H1 (cell line): ENCODE data around the gene STAMBP. TPM values are rescaled to one million over a fixed set of nuclear protein-coding genes. Genes with fewer than 3 reads are reported as not detected.

Experiments used
- CTCF ChIA-PET: fragments of 300-600 bp; sonication (Branson Sonifier 250); formaldehyde crosslinking; loops from one replicate; lab custom pipeline; 2021; ENCODE audit not compliant: partially characterized antibody; lab: Charles Lee
- POLR2A ChIA-PET: fragments of 300-600 bp; sonication (Branson Sonifier 250); formaldehyde crosslinking; loops from one replicate; lab custom pipeline; 2021; ENCODE audit warnings: inconsistent platforms; ENCODE audit not compliant: partially characterized antibody; lab: Charles Lee
- DNase-seq, 2 experiments: peaks; one replicate each; pipeline versions ENCODE4 v3.0.0 to v3.0.0-alpha.2; 2010 to 2022; ENCODE audit warnings: low spot score in 2 of 2, low read depth in 1 of 2, mixed read lengths in 1 of 2
- FAIRE-seq: peaks from 2 replicates; lab custom pipeline; 2011; peaks lifted over from hg19 to GRCh38; lab: Jason Lieb, UNC
- H2AFZ ChIP-seq: 2 replicates; pipeline ENCODE4 v1.8.1; 2012; ENCODE audit warnings: low read length, inconsistent platforms
- H2AK5ac ChIP-seq: 2 replicates; pipeline ENCODE4 v1.6.1; 2013; ENCODE audit warnings: low read depth, low read length
- H2BK120ac ChIP-seq: replicated peaks from 2 replicates; pipeline ENCODE3; 2013; ENCODE audit warnings: low read depth, low read length, inconsistent platforms
- H2BK12ac ChIP-seq: 2 replicates; pipeline ENCODE4 v1.6.1; 2013; ENCODE audit warnings: low read depth, low read length
- H2BK15ac ChIP-seq: 2 replicates; pipeline ENCODE4 v1.6.1; 2013; ENCODE audit warnings: low read length
- H2BK20ac ChIP-seq: 2 replicates; pipeline ENCODE4 v1.6.1; 2013; ENCODE audit warnings: low read length
- H2BK5ac ChIP-seq: 2 replicates; pipeline ENCODE4 v1.6.1; 2013; ENCODE audit warnings: low read depth, low read length
- H3K14ac ChIP-seq: 2 replicates; pipeline ENCODE4 v1.6.1; 2013; ENCODE audit warnings: inconsistent platforms; ENCODE audit not compliant: insufficient read length
- H3K18ac ChIP-seq: 2 replicates; pipeline ENCODE4 v1.6.1; 2013; ENCODE audit warnings: low read length; ENCODE audit errors: extremely low read depth
- H3K23ac ChIP-seq: 2 replicates; pipeline ENCODE4 v1.6.1; 2013; ENCODE audit warnings: inconsistent platforms; ENCODE audit not compliant: insufficient read length
- H3K23me2 ChIP-seq: 2 replicates; pipeline ENCODE4 v1.6.1; 2013; ENCODE audit warnings: low read depth, low read length
- H3K27ac ChIP-seq: 2 replicates; pipeline ENCODE4 v1.6.1; 2011; ENCODE audit warnings: low read depth, low read length, inconsistent platforms
- H3K27me3 ChIP-seq, 4 experiments: replicated peaks in 1 of 4; 1 replicate in 1 of 4; 2 replicates in 3 of 4; pipeline versions ENCODE4 v1.6.1 to v1.8.1; 2011 to 2013; ENCODE audit warnings: low read length in 3 of 4, mild to moderate bottlenecking in 3 of 4, inconsistent platforms in 2 of 4, mixed read lengths in 2 of 4, moderate library complexity in 1 of 4; ENCODE audit not compliant: control insufficient read depth in 3 of 4, insufficient read depth in 3 of 4; ENCODE audit errors: extremely low read depth in 1 of 4
- H3K36me3 ChIP-seq, 4 experiments: 2 replicates each; pipeline versions ENCODE4 v1.6.1 to v1.8.1; 2011 to 2013; ENCODE audit warnings: mild to moderate bottlenecking in 4 of 4, low read length in 3 of 4, moderate library complexity in 2 of 4, control low read depth in 1 of 4, inconsistent platforms in 1 of 4; ENCODE audit not compliant: insufficient read depth in 4 of 4, control insufficient read depth in 2 of 4
- H3K4ac ChIP-seq: replicated peaks from 2 replicates; pipeline ENCODE3; 2013; ENCODE audit warnings: low read length, low read depth, mixed read lengths, inconsistent platforms; ENCODE audit not compliant: insufficient read length
- H3K4me1 ChIP-seq, 4 experiments: replicated peaks in 1 of 4; 1 replicate in 1 of 4; 2 replicates in 3 of 4; pipeline versions ENCODE4 v1.6.1 to v1.8.1; 2011 to 2013; ENCODE audit warnings: low read length in 3 of 4, inconsistent platforms in 2 of 4, mixed read lengths in 1 of 4; ENCODE audit not compliant: insufficient read depth in 4 of 4, control insufficient read depth in 3 of 4
- H3K4me2 ChIP-seq, 2 experiments: 2 replicates each; pipeline versions ENCODE4 v1.6.1 to v1.8.1; 2011 to 2013; ENCODE audit warnings: low read depth in 2 of 2, low read length in 2 of 2, control low read depth in 1 of 2, inconsistent platforms in 1 of 2, mild to moderate bottlenecking in 1 of 2; ENCODE audit not compliant: insufficient read depth in 1 of 2
- H3K4me3 ChIP-seq, 4 experiments: fragments of 200-600, 300-600 bp in 1 of 4; sonication (generic), shearing (Covaris generic), sonication (Bioruptor Twin) in 1 of 4; 2 replicates each; pipeline versions ENCODE4 v1.5.1 to v1.8.1; 2011 to 2016; ENCODE audit warnings: low read length in 4 of 4, low read depth in 3 of 4, control low read depth in 2 of 4, inconsistent platforms in 2 of 4, mild to moderate bottlenecking in 2 of 4, mixed read lengths in 1 of 4, moderate library complexity in 1 of 4; ENCODE audit not compliant: insufficient read depth in 2 of 4; ENCODE audit errors: extremely low read depth in 1 of 4
- H3K56ac ChIP-seq: replicated peaks from 2 replicates; pipeline ENCODE3; 2013; ENCODE audit warnings: low read depth, mild to moderate bottlenecking, mixed read lengths, low read length, inconsistent platforms; ENCODE audit not compliant: insufficient read length
- H3K79me1 ChIP-seq: 2 replicates; pipeline ENCODE4 v1.6.1; 2013; ENCODE audit warnings: low read depth, low read length, control low read depth
- H3K79me2 ChIP-seq, 2 experiments: 2 replicates each; pipeline versions ENCODE4 v1.6.1 to v1.8.1; 2012 to 2013; ENCODE audit warnings: low read length in 2 of 2, mild to moderate bottlenecking in 2 of 2, inconsistent platforms in 1 of 2; ENCODE audit not compliant: insufficient read depth in 2 of 2, control insufficient read depth in 1 of 2
- H3K9ac ChIP-seq, 4 experiments: replicated peaks in 1 of 4; 1 replicate in 1 of 4; 2 replicates in 3 of 4; pipeline versions ENCODE4 v1.6.1 to v1.8.1; 2011 to 2013; ENCODE audit warnings: low read depth in 3 of 4, low read length in 3 of 4, control low read depth in 2 of 4, mild to moderate bottlenecking in 2 of 4, moderate library complexity in 2 of 4, inconsistent platforms in 1 of 4; ENCODE audit errors: extremely low read depth in 1 of 4
- H3K9me3 ChIP-seq, 2 experiments: 2 replicates each; pipeline versions ENCODE4 v1.6.1 to v1.8.1; 2012 to 2013; ENCODE audit warnings: mild to moderate bottlenecking in 2 of 2, moderate library complexity in 2 of 2, control low read depth in 1 of 2, inconsistent platforms in 1 of 2, low read depth in 1 of 2, low read length in 1 of 2, mixed read lengths in 1 of 2; ENCODE audit not compliant: insufficient read depth in 2 of 2
- H4K20me1 ChIP-seq, 2 experiments: replicated peaks in 1 of 2; 2 replicates each; pipeline versions ENCODE3 to v1.8.1; 2011 to 2013; ENCODE audit warnings: inconsistent platforms in 2 of 2, low read length in 2 of 2, mild to moderate bottlenecking in 1 of 2; ENCODE audit not compliant: insufficient read depth in 2 of 2, control insufficient read depth in 1 of 2
- H4K5ac ChIP-seq: 2 replicates; pipeline ENCODE4 v1.6.1; 2013; ENCODE audit warnings: low read length, low read depth, mixed read lengths, inconsistent platforms; ENCODE audit not compliant: insufficient read length
- H4K8ac ChIP-seq: 2 replicates; pipeline ENCODE4 v1.8.0; 2013; ENCODE audit warnings: mild to moderate bottlenecking, moderate library complexity, low read length, inconsistent platforms; ENCODE audit not compliant: insufficient read depth; ENCODE audit errors: extremely low read depth
- H4K91ac ChIP-seq: replicated peaks from 2 replicates; pipeline ENCODE3; 2013; ENCODE audit warnings: low read length, mixed read lengths, inconsistent platforms; ENCODE audit not compliant: insufficient read length
- BACH1 ChIP-seq: IDR thresholded peaks from 2 replicates; pipeline ENCODE4 v1.6.1; 2012; ENCODE audit warnings: low read length, improper control_type of control experiment
- CBX8 ChIP-seq: fragments of 300-800, 300-1000 bp; sonication (generic); IDR thresholded peaks from 2 replicates; pipeline ENCODE4 v1.7.1; 2016; ENCODE audit warnings: low read depth, low read length, borderline replicate concordance
- CHD2 ChIP-seq: IDR thresholded peaks from 2 replicates; pipeline ENCODE4 v1.6.1; 2012; ENCODE audit warnings: low read length, improper control_type of control experiment
- CREB1 ChIP-seq: IDR thresholded peaks from 2 replicates; pipeline ENCODE4 v1.6.1; 2012; ENCODE audit warnings: inconsistent platforms
- E2F6 ChIP-seq: IDR thresholded peaks from 2 replicates; pipeline ENCODE4 v1.6.1; 2012; ENCODE audit warnings: inconsistent platforms
- FOSL1 ChIP-seq: IDR thresholded peaks from 2 replicates; pipeline ENCODE4 v1.6.1; 2011; ENCODE audit warnings: mild to moderate bottlenecking, low read depth, low read length, moderate library complexity; ENCODE audit not compliant: insufficient read depth
- HDAC6 ChIP-seq: IDR thresholded peaks from one replicate; pipeline ENCODE4 v1.7.1; 2012; ENCODE audit warnings: low read depth, mild to moderate bottlenecking, inconsistent platforms, low read length, moderate library complexity
- KDM1A ChIP-seq: fragments of 200-600, 300-600 bp; sonication (generic); IDR thresholded peaks from 2 replicates; pipeline ENCODE4 v1.7.1; 2016; ENCODE audit warnings: mild to moderate bottlenecking, low read length, borderline replicate concordance
- KDM5A ChIP-seq: fragments of 200-600 bp; IDR thresholded peaks from 2 replicates; pipeline ENCODE4 v1.7.1; 2012; ENCODE audit warnings: mild to moderate bottlenecking, low read length, inconsistent platforms, mixed read lengths
- NRF1 ChIP-seq: IDR thresholded peaks from 2 replicates; pipeline ENCODE4 v1.6.1; 2011; ENCODE audit warnings: mild to moderate bottlenecking, low read depth, low read length, improper control_type of control experiment
- RFX5 ChIP-seq: IDR thresholded peaks from 2 replicates; pipeline ENCODE4 v1.6.1; 2011; ENCODE audit warnings: low read depth, low read length, improper control_type of control experiment, borderline replicate concordance
- SAP30 ChIP-seq: fragments of 300-600 bp; sonication (generic); IDR thresholded peaks from 2 replicates; pipeline ENCODE4 v1.7.1; 2012; ENCODE audit warnings: low read length, moderate library complexity, mild to moderate bottlenecking, inconsistent platforms; ENCODE audit not compliant: insufficient read depth, insufficient replicate concordance
- SIN3A ChIP-seq, 2 experiments: IDR thresholded peaks in 1 of 2; conservative IDR thresholded peaks in 1 of 2; 2 replicates each; pipeline ENCODE4 v1.6.1; 2011 to 2012; ENCODE audit warnings: low read length in 2 of 2, improper control_type of control experiment in 1 of 2, low read depth in 1 of 2, mild to moderate bottlenecking in 1 of 2
- SIX5 ChIP-seq: IDR thresholded peaks from 2 replicates; pipeline ENCODE4 v1.6.1; 2011; ENCODE audit warnings: mild to moderate bottlenecking, low read depth, low read length
- SRF ChIP-seq: IDR thresholded peaks from 2 replicates; pipeline ENCODE4 v1.6.1; 2011; ENCODE audit warnings: mild to moderate bottlenecking, low read depth, low read length, moderate library complexity
- WGBS, 2 experiments: shearing (Covaris generic) in 1 of 2; methylation state at CpG; one replicate each; pipeline versions ENCODE4 v1.1.6 to v1.1.7; 2013 to 2015; ENCODE audit warnings: low lambda C conversion rate in 2 of 2, mixed read lengths in 2 of 2, inconsistent platforms in 1 of 2, low coverage in 1 of 2, missing lambda C conversion rate in 1 of 2; ENCODE audit not compliant: insufficient replicate concordance in 2 of 2, insufficient coverage in 1 of 2, insufficient read length in 1 of 2; ENCODE audit errors: extremely low coverage in 1 of 2, missing lambda C conversion rate in 1 of 2; 5-methylcytosine and 5-hydroxymethylcytosine counted together
- polyA plus RNA-seq, 7 experiments: library from polyadenylated mRNA; depleted of rRNA in 3 of 7; stranded (reverse) in 5 of 7; unstranded in 2 of 7; fragments of >200 nt in 5 of 7; fragments of 200-250 nt in 2 of 7; gene quantifications; 1 replicate in 5 of 7; 2 replicates in 1 of 7; 4 replicates in 1 of 7; pipeline versions ENCODE4 v1.2.1 to v1.2.3, GENCODE V29; 2011 to 2013; ENCODE audit warnings: missing spikeins in 2 of 7, mixed read lengths in 2 of 7
- total RNA-seq: library from RNA; stranded (reverse); fragmentation: NEBNext Ultra II Directional; extraction: Animal tissue kit (Norgen Biotek cat#: 25700); gene quantifications from 2 replicates; pipeline ENCODE4 v1.2.1, GENCODE V29; 2021

STAMBP gene
- total and polyA plus RNA-seq, 2 of the 8 experiments (the other 6 are each of a cell fraction or from before 2014, with no cell fraction given) = 35.8 to 49.7 TPM

GRCh38 chr2:73901143-73901542 lies 72.4 kb downstream of the STAMBP start:
- H2BK12ac ChIP-seq = no peak overlapping the region
- H4K91ac ChIP-seq = no peak overlapping the region
- H3K9ac ChIP-seq = no peak overlapping the region
- no peak overlapping the region for H2AK5ac ChIP-seq
- H2BK120ac ChIP-seq = no peak overlapping the region
- no peak overlapping the region for H2BK5ac ChIP-seq
- ChIA-PET CTCF (interaction anchor here (1.2 kb wide), 1 partner anchor 9 kb away, joined by 3 read pairs; no protein-coding TSS in a partner anchor), POLR2A (no interaction called here)
- H3K9me3 ChIP-seq = no peaks in the 10 kb centered on the region
- 81% methylated on average over 10 of the region's 10 CpGs; no CpG with 5 or more reads in 1 of the 2 experiments for WGBS, 2 experiments
- H3K23me2 ChIP-seq = no peaks in the 10 kb centered on the region; the same call in 1 of the 2 replicates
- no peak overlapping the region for H3K4me3 ChIP-seq
- no peaks in the 10 kb centered on the region for H3K36me3 ChIP-seq
- H3K79me2 ChIP-seq = no peaks in the 10 kb centered on the region
- no peaks in the 10 kb centered on the region for H3K79me1 ChIP-seq
- H4K8ac ChIP-seq = no peak overlapping the region
- H3K56ac ChIP-seq = no peak overlapping the region
- H2BK15ac ChIP-seq = no peak overlapping the region
- H3K4me2 ChIP-seq = no peak overlapping the region
- FAIRE-seq = no peak
- no peak overlapping the region for H3K14ac ChIP-seq
- H3K18ac ChIP-seq = no peak overlapping the region
- no peak overlapping the region for H4K5ac ChIP-seq
- no peaks in the 10 kb centered on the region for H3K4me1 ChIP-seq
- H2BK20ac ChIP-seq = no peak overlapping the region
- no peak overlapping the region for H3K4ac ChIP-seq
- no peak for DNase-seq
- no peak overlapping the region for H2AFZ ChIP-seq
- no peaks in the 10 kb centered on the region for H3K27me3 ChIP-seq
- no peak overlapping the region for H3K23ac ChIP-seq
- H3K27ac ChIP-seq = no peak overlapping the region
- no peaks in the 10 kb centered on the region for H4K20me1 ChIP-seq
- TF ChIP-seq SRF (no peak), SAP30 (no peak), BACH1 (no peak), SIX5 (no peak), CBX8 (no peak), CREB1 (no peak), NRF1 (no peak), RFX5 (no peak), HDAC6 (no peak), SIN3A (conservative IDR thresholded peaks at IDR 0.05 in 1 of 2, IDR thresholded peaks at IDR 0.05 in 1 of 2; ENCODE audit: low read depth in 1 of 2, low read length in 2 of 2) (no peak), FOSL1 (no peak), E2F6 (no peak), KDM5A (no peak), CHD2 (no peak), KDM1A (no peak)
